DND-41 (cell line): ENCODE results near the gene ARL6IP6.

Source experiments
- CTCF ChIP-seq: IDR thresholded peaks from 2 replicates; pipeline ENCODE4 v1.5.1; 2012; ENCODE audit warnings: borderline replicate concordance, low read length, moderate library complexity, mild to moderate bottlenecking; ENCODE audit not compliant: poor library complexity, severe bottlenecking; ENCODE audit errors: extremely low read depth
- EZH2 ChIP-seq: IDR thresholded peaks from 3 replicates; pipeline ENCODE4 v1.6.1; 2012; ENCODE audit warnings: borderline replicate concordance, low read depth, mild to moderate bottlenecking, moderate library complexity, low read length, inconsistent platforms; ENCODE audit not compliant: severe bottlenecking

GRCh38 chr2:152782171-152782570 lies 63.8 kb downstream of the ARL6IP6 start:
- TF ChIP-seq CTCF (no peak), EZH2 (no peak)
